H1 (cell line): ENCODE data around the gene PPP1R3C. TPM values are rescaled to one million over a fixed set of nuclear protein-coding genes. Genes with fewer than 3 reads are reported as not detected.

ENCODE experiments used
- polyA plus RNA-seq, 7 experiments: library from polyadenylated mRNA; depleted of rRNA in 3 of 7; stranded (reverse) in 5 of 7; unstranded in 2 of 7; fragments of >200 nt in 5 of 7; fragments of 200-250 nt in 2 of 7; gene quantifications; 1 replicate in 5 of 7; 2 replicates in 1 of 7; 4 replicates in 1 of 7; pipeline versions ENCODE4 v1.2.1 to v1.2.3, GENCODE V29; 2011 to 2013; ENCODE audit warnings: missing spikeins in 2 of 7, mixed read lengths in 2 of 7
- total RNA-seq: library from RNA; stranded (reverse); fragmentation: NEBNext Ultra II Directional; extraction: Animal tissue kit (Norgen Biotek cat#: 25700); gene quantifications from 2 replicates; pipeline ENCODE4 v1.2.1, GENCODE V29; 2021
- TF ChIP-seq, protein P1 (sequence below): IDR thresholded peaks from 2 replicates; pipeline ENCODE4 v1.6.1; 2012; ENCODE audit warnings: low read length, inconsistent platforms

PPP1R3C gene
- total and polyA plus RNA-seq, 2 of the 8 experiments (the other 6 are each of a cell fraction or from before 2014, with no cell fraction given) = 1.3 TPM

DNA sequence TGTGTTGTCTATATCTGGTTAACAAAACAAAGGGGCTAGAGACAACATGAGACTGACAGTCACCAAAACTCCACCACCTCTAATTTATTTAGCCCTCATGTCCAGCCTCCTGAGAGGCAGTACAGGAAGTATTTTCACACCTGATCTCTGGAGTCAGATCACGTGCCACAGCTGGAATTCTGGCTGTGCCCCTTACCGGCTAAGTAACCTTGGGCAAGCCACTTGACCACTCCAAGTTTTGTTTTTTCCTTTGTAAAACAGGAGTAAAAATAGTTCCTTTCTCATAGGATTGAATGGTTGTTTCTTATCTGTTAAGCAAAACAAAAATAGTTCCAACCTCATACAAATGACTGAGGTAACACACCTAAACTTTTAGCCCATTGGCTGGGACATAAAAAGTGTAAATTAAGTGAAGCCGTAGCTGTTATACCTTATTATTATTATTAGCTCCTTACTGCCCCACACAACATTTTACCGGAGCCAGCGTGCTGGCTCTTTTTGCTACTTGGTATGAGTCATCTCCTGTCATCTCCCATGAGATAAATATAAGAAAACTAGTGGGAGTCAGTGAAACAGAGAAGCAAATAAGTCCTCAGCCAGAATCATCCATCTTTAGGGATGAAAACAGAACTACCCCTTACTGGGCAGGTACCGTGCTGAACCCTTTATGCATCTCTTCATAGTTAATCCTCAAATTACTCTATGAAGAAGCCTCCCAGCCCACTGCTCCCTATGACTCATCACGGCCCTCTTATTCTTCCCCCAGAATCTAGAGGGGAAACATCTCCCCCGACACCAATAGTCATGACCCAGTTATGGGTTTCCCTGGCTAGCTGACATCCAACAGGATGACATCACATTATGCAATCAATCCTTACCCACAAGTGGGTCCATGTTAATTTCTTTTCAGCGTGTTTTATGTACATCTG, 44.9 kb downstream of the PPP1R3C start (continued):
- TF ChIP-seq, protein P1, sequence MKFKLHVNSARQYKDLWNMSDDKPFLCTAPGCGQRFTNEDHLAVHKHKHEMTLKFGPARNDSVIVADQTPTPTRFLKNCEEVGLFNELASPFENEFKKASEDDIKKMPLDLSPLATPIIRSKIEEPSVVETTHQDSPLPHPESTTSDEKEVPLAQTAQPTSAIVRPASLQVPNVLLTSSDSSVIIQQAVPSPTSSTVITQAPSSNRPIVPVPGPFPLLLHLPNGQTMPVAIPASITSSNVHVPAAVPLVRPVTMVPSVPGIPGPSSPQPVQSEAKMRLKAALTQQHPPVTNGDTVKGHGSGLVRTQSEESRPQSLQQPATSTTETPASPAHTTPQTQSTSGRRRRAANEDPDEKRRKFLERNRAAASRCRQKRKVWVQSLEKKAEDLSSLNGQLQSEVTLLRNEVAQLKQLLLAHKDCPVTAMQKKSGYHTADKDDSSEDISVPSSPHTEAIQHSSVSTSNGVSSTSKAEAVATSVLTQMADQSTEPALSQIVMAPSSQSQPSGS = no peak
